GM12878 (cell line): ENCODE data around the gene SFMBT1. TPM values are rescaled to one million over a fixed set of nuclear protein-coding genes. Genes with fewer than 3 reads are reported as not detected.

ENCODE experiments used
- ATAC-seq: fragments of 200-7000 bp; cut with Tn5 transposase; 3 replicates; pipeline ENCODE4 v1.9.1; 2020; ENCODE audit warnings: mild to moderate bottlenecking, moderate library complexity
- BruUV-seq: library from RNA; stranded (reverse); fragments of 400-500 nt; replicated peaks from 2 replicates; lab custom pipeline; 2021; lab: Mats Ljungman, UMichigan
- CTCF ChIA-PET: fragments of 300-600 bp; sonication (Branson Sonifier 250); formaldehyde crosslinking; extraction: SDS; loops from one replicate; lab custom pipeline; 2021; ENCODE audit warnings: inconsistent platforms; lab: Yijun Ruan, JAX
- POLR2A ChIA-PET: fragments of 350-600 bp; formaldehyde crosslinking; extraction: SDS; loops from one replicate; lab custom pipeline; 2021; ENCODE audit warnings: inconsistent platforms; lab: Charles Lee
- RAD21 ChIA-PET: fragments of 300-600 bp; sonication (Branson Sonifier 250); formaldehyde crosslinking; loops from one replicate; lab custom pipeline; 2023; ENCODE audit warnings: antibody characterized with exemption; ENCODE audit not compliant: unreplicated experiment; lab: Charles Lee
- SMC1A ChIA-PET: fragments of 300-600 bp; sonication (Branson Sonifier 250); formaldehyde crosslinking; loops from one replicate; lab custom pipeline; 2023; ENCODE audit not compliant: unreplicated experiment, uncharacterized antibody; lab: Charles Lee
- DNase-seq: peaks from one replicate; pipeline ENCODE4 v3.0.0-alpha.2; 2011; ENCODE audit warnings: low read depth, low spot score
- FAIRE-seq: peaks from 3 replicates; lab custom pipeline; 2011; peaks lifted over from hg19 to GRCh38; lab: Jason Lieb, UNC
- H2AFZ ChIP-seq: 2 replicates; pipeline ENCODE4 v1.6.0; 2011; ENCODE audit warnings: low read depth, low read length, control low read depth; ENCODE audit not compliant: control insufficient read depth
- H3K27ac ChIP-seq: 2 replicates; pipeline ENCODE4 v1.5.1; 2011; ENCODE audit warnings: control low read depth; ENCODE audit not compliant: control insufficient read depth, insufficient read depth
- H3K27me3 ChIP-seq, 2 experiments: replicated peaks in 1 of 2; 2 replicates each; pipeline versions ENCODE4 v1.6.0 to v1.6.1; 2011; ENCODE audit warnings: low read length in 1 of 2; ENCODE audit not compliant: control insufficient read depth in 2 of 2, insufficient read depth in 2 of 2
- H3K36me3 ChIP-seq, 2 experiments: 2 replicates each; pipeline ENCODE4 v1.5.1; 2011; ENCODE audit warnings: low read length in 1 of 2; ENCODE audit not compliant: control insufficient read depth in 2 of 2, insufficient read depth in 2 of 2
- H3K4me1 ChIP-seq: 2 replicates; pipeline ENCODE4 v1.6.1; 2011; ENCODE audit warnings: mild to moderate bottlenecking, low read length, moderate library complexity, mixed read lengths; ENCODE audit not compliant: control insufficient read depth, insufficient read depth
- H3K4me2 ChIP-seq: 2 replicates; pipeline ENCODE4 v1.6.0; 2011; ENCODE audit warnings: control low read depth; ENCODE audit not compliant: control insufficient read depth, insufficient read depth
- H3K4me3 ChIP-seq: fragments of 200-600 bp; sonication (generic); 2 replicates; pipeline ENCODE4 v1.5.1; 2016
- H3K79me2 ChIP-seq: 2 replicates; pipeline ENCODE4 v1.6.0; 2011; ENCODE audit warnings: low read length; ENCODE audit not compliant: control insufficient read depth, insufficient read depth
- H3K9ac ChIP-seq: 2 replicates; pipeline ENCODE4 v1.8.0; 2011; ENCODE audit warnings: low read length, control low read depth, mixed read lengths; ENCODE audit not compliant: control insufficient read depth, insufficient read depth
- H3K9me3 ChIP-seq: replicated peaks from 3 replicates; pipeline ENCODE4 v1.5.1; 2011; ENCODE audit warnings: mild to moderate bottlenecking, low read length; ENCODE audit not compliant: control insufficient read depth, insufficient read depth
- H4K20me1 ChIP-seq: 2 replicates; pipeline ENCODE4 v1.6.0; 2011; ENCODE audit not compliant: control insufficient read depth, insufficient read depth
- BMI1 ChIP-seq: fragments of 450-650 bp; IDR thresholded peaks from 2 replicates; pipeline ENCODE4 v1.6.1; 2016; ENCODE audit warnings: mild to moderate bottlenecking, moderate library complexity, borderline replicate concordance
- IKZF2 ChIP-seq, 2 experiments: fragments of 450-650 bp; IDR thresholded peaks; 2 replicates each; pipeline ENCODE4 v1.6.1; 2017; ENCODE audit warnings: mild to moderate bottlenecking in 2 of 2, moderate library complexity in 2 of 2
- PKNOX1 ChIP-seq: fragments of 450-650 bp; IDR thresholded peaks from 2 replicates; pipeline ENCODE4 v1.6.1; 2016; ENCODE audit warnings: mild to moderate bottlenecking
- whole genome bisulfite sequencing: methylation state at CpG from one replicate; pipeline ENCODE4 v1.1.6; 2016; ENCODE audit warnings: low lambda C conversion rate; ENCODE audit not compliant: insufficient replicate concordance, insufficient coverage; ENCODE audit errors: missing lambda C conversion rate; 5-methylcytosine and 5-hydroxymethylcytosine counted together
- in situ Hi-C: fragments of 300-500 bp; cut with MboI; formaldehyde crosslinking; loops from 9 replicates; pipeline ENCODE4 v1.14.3; 2018; ENCODE audit warnings: mixed read lengths
- intact Hi-C: fragments of 100-400 bp; cut with micrococcal nuclease; formaldehyde crosslinking; loops from one replicate; pipeline ENCODE4 v1.14.2; 2022; ENCODE audit not compliant: unreplicated experiment
- polyA plus RNA-seq, 11 experiments: library from polyadenylated mRNA; depleted of rRNA in 4 of 11; unstranded in 6 of 11; stranded (reverse) in 5 of 11; fragments of >200 nt; fragmentation: Nextera tagmentation in 4 of 11; fragmentation: Illumina TruSeq in 1 of 11; extraction: Ambion mirVana in 4 of 11; extraction: Trizol in 1 of 11; gene quantifications; 1 replicate in 1 of 11; 2 replicates in 10 of 11; pipeline versions ENCODE4 v1.2.1 to v1.2.3, GENCODE V29; 2011 to 2016; ENCODE audit warnings: inconsistent platforms in 2 of 11, missing spikeins in 2 of 11, low read depth in 1 of 11
- total RNA-seq, 4 experiments: library from RNA; depleted of rRNA in 3 of 4; stranded (reverse); fragments of >200 nt in 3 of 4; fragmentation: Illumina TruSeq in 1 of 4; extraction: Trizol in 1 of 4; gene quantifications; 2 replicates each; pipeline versions ENCODE4 v1.2.1 to v1.2.3, GENCODE V29; 2013 to 2021

Gene SFMBT1
- total and polyA plus RNA-seq, 10 of the 15 experiments (the other 5 are each of a cell fraction or from before 2014, with no cell fraction given): 3.2 to 19.5 (median 11.4) TPM

- H3K27ac ChIP-seq: peak overlapping the region; percentile 40
- no peak for TF ChIP-seq BMI1
- peak in 1 of 2 experiments; percentile 12; a peak in 1 of 4 replicates for TF ChIP-seq IKZF2 (IDR thresholded peaks at IDR 0.05)
- peaks cover 21% of the 10 kb centered on the region for H3K4me1 ChIP-seq
- intact Hi-C loops (loop anchor here (5.0 kb wide), 1 partner anchor 176 kb away; no protein-coding TSS in a partner anchor), in situ Hi-C loops (no loop called here)
- WGBS: 7% methylated on average over 9 of the region's 9 CpGs
- no peaks in the 10 kb centered on the region for H3K27me3 ChIP-seq
- H3K9ac ChIP-seq: peak overlapping the region; percentile 35
- FAIRE-seq (no peak), DNase-seq (no peak), ATAC-seq (no peak)
- peak overlapping the region; percentile 95 for H3K4me3 ChIP-seq
- no peaks in the 10 kb centered on the region for H4K20me1 ChIP-seq
- peak overlapping the region; percentile 52 for H3K4me2 ChIP-seq
- POLR2A ChIA-PET: no interaction called here
- no TSS peak for BruUV-seq
- RAD21 ChIA-PET: interaction anchor here (1.8 kb wide), 1 partner anchor 87 kb away, joined by 7 read pairs; no protein-coding TSS in a partner anchor
- peak overlapping the region; percentile 57 for H2AFZ ChIP-seq
- H3K79me2 ChIP-seq: peaks cover 36% of the 10 kb centered on the region
- SMC1A ChIA-PET: interaction anchor here (0.7 to 2.5 kb wide), 5 partner anchors 12 to 951 kb away, joined by 3 to 11 read pairs (median 3); no protein-coding TSS in a partner anchor
- H3K36me3 ChIP-seq: no peaks in the 10 kb centered on the region; a peak in 1 of 4 replicates
- CTCF ChIA-PET: interaction anchor here (0.6 to 1.5 kb wide), 5 partner anchors 11 to 58 kb away, joined by 3 read pairs; no protein-coding TSS in a partner anchor
- no peaks in the 10 kb centered on the region for H3K9me3 ChIP-seq
Measured at GRCh38 chr3:52896613-52897012, 149.3 kb downstream of the SFMBT1 start.

GRCh38 chr3:52896151-52896550, 149.7 kb downstream of the SFMBT1 start:
- in situ Hi-C loops: no loop called here
- no peak overlapping the region for H2AFZ ChIP-seq
- POLR2A ChIA-PET: no interaction called here

More at GRCh38 chr3:52896151-52896550, 149.7 kb downstream of the SFMBT1 start:
- no TSS peak for BruUV-seq
- no peak for DNase-seq
- CTCF ChIA-PET: interaction anchor here (0.6 to 1.5 kb wide), 4 partner anchors 34 to 177 kb away, joined by 3 to 4 read pairs (median 3); no protein-coding TSS in a partner anchor
- SMC1A ChIA-PET: interaction anchor here (0.7 to 2.5 kb wide), 6 partner anchors 13 to 175 kb away, joined by 3 to 11 read pairs (median 5); no protein-coding TSS in a partner anchor
- Histone ChIP-seq H3K79me2 (peaks cover 40% of the 10 kb centered on the region), H3K4me2 (peak overlapping the region; percentile 52), H3K9ac (peak overlapping the region; percentile 35), H3K9me3 (no peaks in the 10 kb centered on the region), H3K4me1 (peaks cover 26% of the 10 kb centered on the region), H3K27ac (peak overlapping the region; percentile 40), H3K36me3 (no peaks in the 10 kb centered on the region; a peak in 1 of 4 replicates), H4K20me1 (no peaks in the 10 kb centered on the region), H3K27me3 (no peaks in the 10 kb centered on the region), H3K4me3 (peak overlapping the region; percentile 95)
- WGBS: 28% methylated on average over 3 of the region's 3 CpGs
- no peak for ATAC-seq
- FAIRE-seq: no peak
- RAD21 ChIA-PET: interaction anchor here (1.8 kb wide), 1 partner anchor 88 kb away, joined by 7 read pairs; no protein-coding TSS in a partner anchor
- no peak for TF ChIP-seq PKNOX1
- intact Hi-C loops: loop anchor here (5.0 kb wide), 1 partner anchor 176 kb away; no protein-coding TSS in a partner anchor
